ENCODE data around the gene KREMEN1. TPM values are rescaled to one million over a fixed set of nuclear protein-coding genes. Genes with fewer than 3 reads are reported as not detected.
A peak's percentile ranks its signal among the peaks of the same experiment; 100 is the strongest.

KREMEN1 gene
- 10 to 100 TPM in 5 of 6 donors, 1 to 10 TPM in 1; 8.4 to 24.3 (median 15.9) TPM for total RNA-seq

- no peak for DNase-seq
- peaks cover 0 to 5% (median 0%) of the 10 kb centered on the region in 4 donors for H3K27me3 ChIP-seq
- H3K27ac ChIP-seq = peak within 1 kb of the TSS; percentile 67 to 82 (median 79)
- H3K36me3 ChIP-seq = no peaks in the 10 kb centered on the region
- peak within 1 kb of the TSS; percentile 64 to 93 (median 82) for H3K4me3 ChIP-seq
- ATAC-seq (ENCODE audit: low FRiP score in 2 of 2) = peak in 1 of 2 donors; percentile 1
- TF ChIP-seq EP300 (IDR thresholded peaks at IDR 0.05) (no peak), CTCF (IDR thresholded peaks at IDR 0.05) (no peak), POLR2A (IDR thresholded peaks at IDR 0.05) (no peak), POLR2AphosphoS5 (IDR thresholded peaks at IDR 0.05) (no peak)
- H3K9me3 ChIP-seq = no peaks in the 10 kb centered on the region
- peaks cover 19 to 35% (median 34%) of the 10 kb centered on the region in 4 donors for H3K4me1 ChIP-seq
- 0 to 1% methylated on average over 2 to 21 of the region's 76 CpGs for WGBS, 2 donors
Measured at GRCh38 chr22:29072979-29073617, at the start of gene KREMEN1. Gene KREMEN1 (plus strand): TSS chr22:29073035. CDS start chr22:29073131, 96 bp downstream.

- ATAC-seq (ENCODE audit: low FRiP score in 2 of 2) = no peak
- no peaks in the 10 kb centered on the region for H3K9me3 ChIP-seq
- H3K4me3 ChIP-seq = no peak overlapping the region
- H3K27me3 ChIP-seq = no peaks in the 10 kb centered on the region
- TF ChIP-seq CTCF (IDR thresholded peaks at IDR 0.05) (no peak), POLR2AphosphoS5 (IDR thresholded peaks at IDR 0.05) (no peak), EP300 (IDR thresholded peaks at IDR 0.05) (no peak), POLR2A (IDR thresholded peaks at IDR 0.05) (no peak)
- peaks cover 6 to 14% (median 9%) of the 10 kb centered on the region in 4 donors for H3K4me1 ChIP-seq
- 44 to 63% methylated on average over 2 to 3 of the region's 3 CpGs for WGBS, 2 donors
- no peak for DNase-seq
- H3K27ac ChIP-seq = peak overlapping the region in 2 of 4 donors; percentile 5 to 49
- no peaks in the 10 kb centered on the region for H3K36me3 ChIP-seq
Measured at GRCh38 chr22:29023172-29023796, 49.6 kb upstream of the KREMEN1 start.

GRCh38 chr22:29026579-29026978 is 46.3 kb upstream of the KREMEN1 start:
- Histone ChIP-seq H3K27me3 (no peaks in the 10 kb centered on the region), H3K4me3 (no peak overlapping the region), H3K9me3 (no peaks in the 10 kb centered on the region), H3K36me3 (no peaks in the 10 kb centered on the region), H3K4me1 (peaks cover 19 to 41% (median 34%) of the 10 kb centered on the region in 4 donors), H3K27ac (no peak overlapping the region)
- ATAC-seq (ENCODE audit: low FRiP score in 2 of 2) (no peak), DNase-seq (no peak)
- TF ChIP-seq EP300 (IDR thresholded peaks at IDR 0.05) (no peak), POLR2AphosphoS5 (IDR thresholded peaks at IDR 0.05) (no peak), POLR2A (IDR thresholded peaks at IDR 0.05) (no peak), CTCF (IDR thresholded peaks at IDR 0.05) (no peak)
- 93 to 96% methylated on average over 3 of the region's 3 CpGs for WGBS, 2 donors

- 74 to 84% methylated on average over 4 of the region's 4 CpGs for WGBS, 2 donors
Measured at GRCh38 chr22:29028468-29028867, 44.4 kb upstream of the KREMEN1 start.

More at GRCh38 chr22:29028468-29028867, 44.4 kb upstream of the KREMEN1 start:
- DNase-seq (no peak), ATAC-seq (ENCODE audit: low FRiP score in 2 of 2) (no peak)
- no peaks in the 10 kb centered on the region for H3K9me3 ChIP-seq
- no peak overlapping the region for H3K4me3 ChIP-seq
- no peaks in the 10 kb centered on the region for H3K36me3 ChIP-seq
- H3K4me1 ChIP-seq = peaks cover 30 to 52% (median 49%) of the 10 kb centered on the region in 4 donors
- no peaks in the 10 kb centered on the region for H3K27me3 ChIP-seq
- peak overlapping the region in 2 of 4 donors; percentile 17 to 50 for H3K27ac ChIP-seq
- TF ChIP-seq CTCF (IDR thresholded peaks at IDR 0.05) = no peak
- TF ChIP-seq EP300 (IDR thresholded peaks at IDR 0.05) = no peak

Data from upper lobe of left lung (tissue), 6 donors.